ENCODE measurements around the gene FUS.

Gene FUS

GRCh38 chr16:31182391-31182790 lies 2.5 kb downstream of the FUS start (continued):
- no peak for TF ChIP-seq ISL1 (CRISPR knock-in tag; IDR thresholded peaks at IDR 0.05)
- TF ChIP-seq ZC3H10 (CRISPR knock-in tag; IDR thresholded peaks at IDR 0.05): no peak
- TF ChIP-seq ESRRG (CRISPR knock-in tag; IDR thresholded peaks at IDR 0.05): no peak
- TF ChIP-seq PPARA (CRISPR knock-in tag; IDR thresholded peaks at IDR 0.05; ENCODE audit: borderline replicate concordance): no peak
- TF ChIP-seq ARNTL (CRISPR knock-in tag; IDR thresholded peaks at IDR 0.05; ENCODE audit: borderline replicate concordance, low read depth): no peak
- TF ChIP-seq BACH2 (CRISPR knock-in tag; IDR thresholded peaks at IDR 0.05; ENCODE audit: borderline replicate concordance): no peak

DNA sequence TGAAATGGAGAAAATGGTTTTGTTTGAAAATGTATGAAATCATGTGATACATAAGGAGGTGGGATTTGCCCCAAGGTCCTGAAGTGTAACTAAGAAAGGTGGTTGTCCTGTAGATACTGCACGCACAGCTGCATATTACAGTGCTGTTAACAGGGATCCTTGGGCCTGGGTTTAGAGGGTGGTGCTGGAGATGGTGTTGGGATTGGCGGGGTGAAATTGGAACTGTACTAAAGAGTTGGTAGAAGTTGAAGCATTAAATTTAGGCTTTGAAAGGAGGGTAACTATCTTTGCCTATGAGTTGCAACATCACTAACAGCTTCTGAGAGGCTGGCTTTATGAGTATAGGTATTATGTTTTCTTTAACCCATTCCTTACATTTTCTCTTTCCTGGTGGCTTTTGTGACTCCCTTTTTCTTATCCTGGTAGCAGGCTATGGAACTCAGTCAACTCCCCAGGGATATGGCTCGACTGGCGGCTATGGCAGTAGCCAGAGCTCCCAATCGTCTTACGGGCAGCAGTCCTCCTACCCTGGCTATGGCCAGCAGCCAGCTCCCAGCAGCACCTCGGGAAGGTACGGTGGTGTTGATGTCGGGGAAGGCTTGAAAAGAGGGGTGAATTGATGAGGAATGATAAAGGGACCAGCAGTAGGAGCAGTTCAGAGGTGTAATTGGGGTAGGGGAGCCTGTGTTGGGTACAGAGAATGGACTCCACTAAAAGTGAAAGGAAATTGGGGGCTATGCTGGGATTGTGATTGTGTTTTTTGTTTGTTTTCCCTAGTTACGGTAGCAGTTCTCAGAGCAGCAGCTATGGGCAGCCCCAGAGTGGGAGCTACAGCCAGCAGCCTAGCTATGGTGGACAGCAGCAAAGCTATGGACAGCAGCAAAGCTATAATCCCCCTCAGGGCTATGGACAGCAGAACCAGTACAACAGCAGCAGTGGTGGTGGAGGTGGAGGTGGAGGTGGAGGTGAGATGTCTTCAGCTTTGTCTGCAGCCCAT lies 3.8 kb downstream of the FUS start:
- no peak for TF ChIP-seq ZFP3 (CRISPR knock-in tag; IDR thresholded peaks at IDR 0.05)
- TF ChIP-seq ZNF565 (CRISPR knock-in tag; conservative IDR thresholded peaks at IDR 0.05; ENCODE audit: low read depth): no peak
- no peak for TF ChIP-seq OSR1 (CRISPR knock-in tag; IDR thresholded peaks at IDR 0.05)
- TF ChIP-seq TCF4 (CRISPR knock-in tag; IDR thresholded peaks at IDR 0.05; ENCODE audit: borderline replicate concordance): no peak
- TF ChIP-seq PPARA (CRISPR knock-in tag; IDR thresholded peaks at IDR 0.05; ENCODE audit: borderline replicate concordance): no peak
- TF ChIP-seq ZC3H10 (CRISPR knock-in tag; IDR thresholded peaks at IDR 0.05): no peak
- no peak for TF ChIP-seq ESRRG (CRISPR knock-in tag; IDR thresholded peaks at IDR 0.05)
- no peak for TF ChIP-seq ISL1 (CRISPR knock-in tag; IDR thresholded peaks at IDR 0.05)
- no peak for ATAC-seq

DNA sequence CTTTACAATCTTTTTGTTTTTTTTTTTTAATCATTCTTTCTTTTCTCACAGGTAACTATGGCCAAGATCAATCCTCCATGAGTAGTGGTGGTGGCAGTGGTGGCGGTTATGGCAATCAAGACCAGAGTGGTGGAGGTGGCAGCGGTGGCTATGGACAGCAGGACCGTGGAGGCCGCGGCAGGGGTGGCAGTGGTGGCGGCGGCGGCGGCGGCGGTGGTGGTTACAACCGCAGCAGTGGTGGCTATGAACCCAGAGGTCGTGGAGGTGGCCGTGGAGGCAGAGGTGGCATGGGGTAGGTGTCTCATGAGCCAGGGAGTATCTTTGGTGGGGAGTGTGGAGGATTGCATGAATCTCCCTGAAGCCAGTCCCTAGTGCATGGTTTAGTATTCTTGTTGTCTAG lies 4.9 kb downstream of the FUS start:
- ATAC-seq: no peak
- TF ChIP-seq, protein P1, sequence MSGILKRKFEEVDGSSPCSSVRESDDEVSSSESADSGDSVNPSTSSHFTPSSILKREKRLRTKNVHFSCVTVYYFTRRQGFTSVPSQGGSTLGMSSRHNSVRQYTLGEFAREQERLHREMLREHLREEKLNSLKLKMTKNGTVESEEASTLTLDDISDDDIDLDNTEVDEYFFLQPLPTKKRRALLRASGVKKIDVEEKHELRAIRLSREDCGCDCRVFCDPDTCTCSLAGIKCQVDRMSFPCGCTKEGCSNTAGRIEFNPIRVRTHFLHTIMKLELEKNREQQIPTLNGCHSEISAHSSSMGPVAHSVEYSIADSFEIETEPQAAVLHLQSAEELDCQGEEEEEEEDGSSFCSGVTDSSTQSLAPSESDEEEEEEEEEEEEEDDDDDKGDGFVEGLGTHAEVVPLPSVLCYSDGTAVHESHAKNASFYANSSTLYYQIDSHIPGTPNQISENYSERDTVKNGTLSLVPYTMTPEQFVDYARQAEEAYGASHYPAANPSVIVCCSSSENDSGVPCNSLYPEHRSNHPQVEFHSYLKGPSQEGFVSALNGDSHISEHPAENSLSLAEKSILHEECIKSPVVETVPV (CRISPR knock-in tag; IDR thresholded peaks at IDR 0.05): no peak
- TF ChIP-seq RARB (CRISPR knock-in tag; IDR thresholded peaks at IDR 0.05) (no peak), ZFP3 (CRISPR knock-in tag; IDR thresholded peaks at IDR 0.05) (no peak), CREB5 (CRISPR knock-in tag; IDR thresholded peaks at IDR 0.05; ENCODE audit: low read depth) (no peak), ZNF70 (CRISPR knock-in tag; IDR thresholded peaks at IDR 0.05) (no peak), ARNTL (CRISPR knock-in tag; IDR thresholded peaks at IDR 0.05; ENCODE audit: borderline replicate concordance, low read depth) (no peak), PPARA (CRISPR knock-in tag; IDR thresholded peaks at IDR 0.05; ENCODE audit: borderline replicate concordance) (no peak), TCF4 (CRISPR knock-in tag; IDR thresholded peaks at IDR 0.05; ENCODE audit: borderline replicate concordance) (no peak), CSDC2 (CRISPR knock-in tag; IDR thresholded peaks at IDR 0.05) (no peak), ZNF8 (CRISPR knock-in tag; IDR thresholded peaks at IDR 0.05) (no peak), GLIS3 (CRISPR knock-in tag; IDR thresholded peaks at IDR 0.05) (no peak), ZFP30 (CRISPR knock-in tag; IDR thresholded peaks at IDR 0.05) (no peak), PATZ1 (CRISPR knock-in tag; IDR thresholded peaks at IDR 0.05; ENCODE audit: borderline replicate concordance) (no peak), TOX (CRISPR knock-in tag; IDR thresholded peaks at IDR 0.05; ENCODE audit: borderline replicate concordance) (no peak), ESRRG (CRISPR knock-in tag; IDR thresholded peaks at IDR 0.05) (no peak), TSHZ2 (CRISPR knock-in tag; IDR thresholded peaks at IDR 0.05) (no peak), ISL1 (CRISPR knock-in tag; IDR thresholded peaks at IDR 0.05) (no peak)
- TF ChIP-seq, protein P2, sequence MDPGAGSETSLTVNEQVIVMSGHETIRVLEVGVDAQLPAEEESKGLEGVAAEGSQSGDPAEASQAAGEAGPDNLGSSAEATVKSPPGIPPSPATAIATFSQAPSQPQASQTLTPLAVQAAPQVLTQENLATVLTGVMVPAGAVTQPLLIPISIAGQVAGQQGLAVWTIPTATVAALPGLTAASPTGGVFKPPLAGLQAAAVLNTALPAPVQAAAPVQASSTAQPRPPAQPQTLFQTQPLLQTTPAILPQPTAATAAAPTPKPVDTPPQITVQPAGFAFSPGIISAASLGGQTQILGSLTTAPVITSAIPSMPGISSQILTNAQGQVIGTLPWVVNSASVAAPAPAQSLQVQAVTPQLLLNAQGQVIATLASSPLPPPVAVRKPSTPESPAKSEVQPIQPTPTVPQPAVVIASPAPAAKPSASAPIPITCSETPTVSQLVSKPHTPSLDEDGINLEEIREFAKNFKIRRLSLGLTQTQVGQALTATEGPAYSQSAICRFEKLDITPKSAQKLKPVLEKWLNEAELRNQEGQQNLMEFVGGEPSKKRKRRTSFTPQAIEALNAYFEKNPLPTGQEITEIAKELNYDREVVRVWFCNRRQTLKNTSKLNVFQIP (CRISPR knock-in tag; IDR thresholded peaks at IDR 0.05; ENCODE audit: borderline replicate concordance, low read depth): no peak
